ENCODE data around the gene LRCH1. TPM values are rescaled to one million over a fixed set of nuclear protein-coding genes. Genes with fewer than 3 reads are reported as not detected.

Gene LRCH1
- total RNA-seq, 1 donor from 2014 or later, result 3.4 TPM

DNA sequence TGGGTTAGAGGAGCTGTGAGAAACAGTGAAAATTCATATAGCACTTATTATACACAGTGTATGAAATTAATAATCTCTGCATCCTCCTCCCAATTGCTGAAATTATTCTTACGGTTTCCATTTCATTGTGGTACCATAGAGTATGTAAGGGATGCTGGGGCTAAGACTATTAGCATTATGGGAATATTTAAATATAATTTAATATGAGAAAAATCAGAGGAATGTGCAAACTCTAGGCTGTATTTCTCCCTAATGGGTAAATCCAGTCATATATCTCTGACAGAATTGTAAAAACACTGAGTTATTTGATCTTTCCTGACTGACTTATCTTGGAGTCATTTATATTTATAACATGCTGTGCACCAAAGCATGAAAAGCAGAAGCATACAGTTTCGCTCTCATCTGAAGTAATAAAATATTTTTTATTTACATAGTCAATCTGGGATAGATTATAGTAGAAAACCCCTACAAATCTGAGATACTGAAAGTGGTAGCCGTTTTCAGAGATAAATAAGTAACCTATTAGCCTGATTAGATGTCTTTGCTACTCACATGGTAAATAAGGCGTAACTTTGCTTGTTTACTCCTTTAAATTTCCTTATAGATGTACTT, 34.9 kb downstream of the LRCH1 start:
- DNase-seq (ENCODE audit: low read depth) (no peak), FAIRE-seq (no peak)
- H3K27me3 ChIP-seq (ENCODE audit: control insufficient read depth, insufficient read depth, low read length), result no peaks in the 10 kb centered on the region
- no peaks in the 10 kb centered on the region for H3K36me3 ChIP-seq (ENCODE audit: control insufficient read depth, insufficient read depth, low read length)
- H3K4me3 ChIP-seq (ENCODE audit: low read depth, low read length), result no peak overlapping the region
- TF ChIP-seq, protein P1, sequence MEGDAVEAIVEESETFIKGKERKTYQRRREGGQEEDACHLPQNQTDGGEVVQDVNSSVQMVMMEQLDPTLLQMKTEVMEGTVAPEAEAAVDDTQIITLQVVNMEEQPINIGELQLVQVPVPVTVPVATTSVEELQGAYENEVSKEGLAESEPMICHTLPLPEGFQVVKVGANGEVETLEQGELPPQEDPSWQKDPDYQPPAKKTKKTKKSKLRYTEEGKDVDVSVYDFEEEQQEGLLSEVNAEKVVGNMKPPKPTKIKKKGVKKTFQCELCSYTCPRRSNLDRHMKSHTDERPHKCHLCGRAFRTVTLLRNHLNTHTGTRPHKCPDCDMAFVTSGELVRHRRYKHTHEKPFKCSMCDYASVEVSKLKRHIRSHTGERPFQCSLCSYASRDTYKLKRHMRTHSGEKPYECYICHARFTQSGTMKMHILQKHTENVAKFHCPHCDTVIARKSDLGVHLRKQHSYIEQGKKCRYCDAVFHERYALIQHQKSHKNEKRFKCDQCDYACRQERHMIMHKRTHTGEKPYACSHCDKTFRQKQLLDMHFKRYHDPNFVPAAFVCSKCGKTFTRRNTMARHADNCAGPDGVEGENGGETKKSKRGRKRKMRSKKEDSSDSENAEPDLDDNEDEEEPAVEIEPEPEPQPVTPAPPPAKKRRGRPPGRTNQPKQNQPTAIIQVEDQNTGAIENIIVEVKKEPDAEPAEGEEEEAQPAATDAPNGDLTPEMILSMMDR (IDR thresholded peaks at IDR 0.05; ENCODE audit: insufficient read depth, low read length, severe bottlenecking), result no peak

DNA sequence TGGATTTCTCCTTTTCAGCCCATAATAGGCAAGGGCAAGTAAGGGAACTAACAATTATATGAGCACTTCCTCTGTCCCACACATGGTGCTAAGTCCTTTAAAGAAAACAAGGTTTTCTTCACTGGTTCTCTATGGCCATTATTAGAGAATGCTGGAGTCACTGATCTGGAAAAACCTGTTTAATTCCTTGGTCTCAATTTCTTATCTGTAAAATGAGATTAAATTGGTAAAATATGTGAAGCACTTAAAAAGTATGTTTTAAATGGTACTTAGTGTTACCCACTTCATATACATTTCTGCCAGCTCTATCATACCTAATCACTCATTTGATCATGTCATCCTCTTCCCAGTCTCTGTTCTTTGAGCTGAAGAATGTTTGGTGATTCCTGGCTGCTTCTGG, 39.4 kb downstream of the LRCH1 start:
- DNase-seq (ENCODE audit: low read depth) (no peak), FAIRE-seq (no peak)
- H3K36me3 ChIP-seq (ENCODE audit: control insufficient read depth, insufficient read depth, low read length), result no peaks in the 10 kb centered on the region
- H3K4me3 ChIP-seq (ENCODE audit: low read depth, low read length), result no peak overlapping the region
- TF ChIP-seq, protein P1 (IDR thresholded peaks at IDR 0.05; ENCODE audit: insufficient read depth, low read length, severe bottlenecking), result no peak
- no peaks in the 10 kb centered on the region for H3K27me3 ChIP-seq (ENCODE audit: control insufficient read depth, insufficient read depth, low read length)

DNA sequence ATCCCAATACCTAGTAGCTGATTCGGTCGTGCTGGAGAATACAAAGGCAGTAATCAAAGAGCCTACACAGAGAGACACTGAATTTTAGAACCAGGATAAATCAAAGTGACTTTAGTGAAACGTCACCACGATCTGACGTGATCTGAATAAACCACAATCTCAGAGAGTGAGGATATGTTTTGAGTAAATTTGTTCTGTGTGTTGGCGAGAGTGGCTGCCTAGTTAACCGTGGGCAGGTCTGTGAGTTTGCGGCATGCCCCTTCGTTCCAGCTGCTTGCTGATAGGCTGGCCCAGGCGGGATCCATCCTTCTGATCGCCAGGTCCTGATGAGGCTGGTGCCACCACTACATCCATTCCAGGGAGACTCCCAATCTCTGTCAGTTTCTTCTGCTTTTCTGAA, 40.4 kb downstream of the LRCH1 start:
- DNase-seq (ENCODE audit: low read depth), result no peak
- H3K4me3 ChIP-seq (ENCODE audit: low read depth, low read length), result no peak overlapping the region
- FAIRE-seq, result no peak
- TF ChIP-seq, protein P1 (IDR thresholded peaks at IDR 0.05; ENCODE audit: insufficient read depth, low read length, severe bottlenecking), result no peak
- no peaks in the 10 kb centered on the region for H3K27me3 ChIP-seq (ENCODE audit: control insufficient read depth, insufficient read depth, low read length)
- no peaks in the 10 kb centered on the region for H3K36me3 ChIP-seq (ENCODE audit: control insufficient read depth, insufficient read depth, low read length)

- no peak for DNase-seq (ENCODE audit: low read depth)
Measured at GRCh38 chr13:46594374-46595078, 41.6 kb downstream of the LRCH1 start.

DNA sequence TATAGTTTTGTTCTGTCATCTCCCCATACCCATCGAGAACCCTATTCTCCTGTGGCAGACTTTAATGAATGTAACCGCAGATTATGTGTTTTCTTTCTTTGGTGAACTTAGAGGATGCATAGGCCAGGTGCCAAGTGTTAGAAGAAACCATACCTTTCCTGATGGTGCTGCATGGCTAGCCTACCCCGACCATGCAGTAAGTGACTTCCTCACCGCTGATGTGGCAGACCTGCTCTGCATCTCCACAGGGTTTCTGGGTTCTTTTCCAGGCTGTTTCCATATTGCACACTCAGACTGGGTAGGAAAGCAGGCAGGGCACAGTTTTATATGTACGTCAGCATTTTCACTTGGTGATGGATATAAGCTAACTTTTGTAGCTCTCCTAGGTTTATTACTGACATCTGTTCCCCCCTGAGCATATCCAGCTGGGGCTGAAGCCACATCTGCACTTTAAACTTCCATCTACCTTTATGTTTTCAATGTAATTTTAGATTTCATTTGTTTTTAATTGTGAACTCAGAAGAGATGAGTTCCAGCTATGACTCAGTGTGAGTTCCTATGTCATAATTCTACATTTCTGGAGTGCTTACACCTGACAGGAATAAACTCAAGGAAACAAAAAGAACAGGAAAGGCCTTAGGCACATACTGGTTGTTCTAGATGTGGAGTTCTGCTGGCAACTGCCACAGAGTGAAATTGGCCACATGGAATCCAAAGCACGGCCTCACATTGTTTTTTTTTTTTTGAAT, 42.3 kb downstream of the LRCH1 start:
- FAIRE-seq, result no peak
- Histone ChIP-seq H3K36me3 (ENCODE audit: control insufficient read depth, insufficient read depth, low read length) (no peaks in the 10 kb centered on the region), H3K27me3 (ENCODE audit: control insufficient read depth, insufficient read depth, low read length) (no peaks in the 10 kb centered on the region), H3K4me3 (ENCODE audit: low read depth, low read length) (no peak overlapping the region)
- peak; percentile 90 for DNase-seq (ENCODE audit: low read depth)
- TF ChIP-seq, protein P1 (IDR thresholded peaks at IDR 0.05; ENCODE audit: insufficient read depth, low read length, severe bottlenecking), result no peak

More at GRCh38 chr13:46594374-46595078, 41.6 kb downstream of the LRCH1 start:
- Histone ChIP-seq H3K27me3 (ENCODE audit: control insufficient read depth, insufficient read depth, low read length) (no peaks in the 10 kb centered on the region), H3K4me3 (ENCODE audit: low read depth, low read length) (no peak overlapping the region), H3K36me3 (ENCODE audit: control insufficient read depth, insufficient read depth, low read length) (no peaks in the 10 kb centered on the region)
- FAIRE-seq, result no peak
- TF ChIP-seq, protein P1 (IDR thresholded peaks at IDR 0.05; ENCODE audit: insufficient read depth, low read length, severe bottlenecking), result no peak

All from bronchial epithelial cell (primary cell).